Tibial nerve (tissue), 4 donors: ENCODE data around the gene RAB11FIP3.

Experiments
- EP300 ChIP-seq, 2 donors: sonication (generic); formaldehyde crosslinking; IDR thresholded peaks; one replicate each; pipeline ENCODE4 v1.6.1; 2017; ENCODE audit warnings: antibody characterized with exemption in 2 of 2, mild to moderate bottlenecking in 1 of 2
- TF ChIP-seq, protein P1 (sequence below), 5 experiments: fragments of 200-600 bp in 3 of 5; fragments of 450-650 bp in 2 of 5; sonication (generic) in 3 of 5; IDR thresholded peaks; one replicate each; pipeline ENCODE4 v1.5.1; 2016 to 2019; ENCODE audit warnings: antibody characterized with exemption in 5 of 5, mild to moderate bottlenecking in 3 of 5, moderate library complexity in 2 of 5

DNA sequence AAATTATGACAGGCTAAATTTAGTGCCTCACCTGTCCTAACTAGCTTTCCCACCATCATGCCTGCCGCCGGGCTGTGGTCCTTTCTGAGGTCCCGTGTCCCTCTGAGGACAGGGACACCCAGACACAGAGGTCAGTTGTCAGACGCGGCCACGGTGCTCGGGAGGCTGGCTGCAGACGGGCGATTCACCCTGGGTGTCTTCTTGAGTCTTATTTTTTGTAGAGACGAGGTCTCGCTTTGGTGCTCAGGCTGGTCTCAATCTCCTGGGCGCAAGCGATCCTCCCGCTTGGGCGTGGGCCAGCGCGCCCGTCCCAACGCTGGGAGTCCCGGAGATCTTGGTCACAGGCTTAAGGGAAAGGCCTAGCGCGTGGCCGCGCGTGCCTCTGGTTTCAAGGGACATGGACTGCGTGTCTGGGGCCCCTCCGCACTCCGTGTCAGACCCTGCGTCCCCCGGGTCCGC, 797 bp upstream of the RAB11FIP3 start:
- TF ChIP-seq, protein P1, sequence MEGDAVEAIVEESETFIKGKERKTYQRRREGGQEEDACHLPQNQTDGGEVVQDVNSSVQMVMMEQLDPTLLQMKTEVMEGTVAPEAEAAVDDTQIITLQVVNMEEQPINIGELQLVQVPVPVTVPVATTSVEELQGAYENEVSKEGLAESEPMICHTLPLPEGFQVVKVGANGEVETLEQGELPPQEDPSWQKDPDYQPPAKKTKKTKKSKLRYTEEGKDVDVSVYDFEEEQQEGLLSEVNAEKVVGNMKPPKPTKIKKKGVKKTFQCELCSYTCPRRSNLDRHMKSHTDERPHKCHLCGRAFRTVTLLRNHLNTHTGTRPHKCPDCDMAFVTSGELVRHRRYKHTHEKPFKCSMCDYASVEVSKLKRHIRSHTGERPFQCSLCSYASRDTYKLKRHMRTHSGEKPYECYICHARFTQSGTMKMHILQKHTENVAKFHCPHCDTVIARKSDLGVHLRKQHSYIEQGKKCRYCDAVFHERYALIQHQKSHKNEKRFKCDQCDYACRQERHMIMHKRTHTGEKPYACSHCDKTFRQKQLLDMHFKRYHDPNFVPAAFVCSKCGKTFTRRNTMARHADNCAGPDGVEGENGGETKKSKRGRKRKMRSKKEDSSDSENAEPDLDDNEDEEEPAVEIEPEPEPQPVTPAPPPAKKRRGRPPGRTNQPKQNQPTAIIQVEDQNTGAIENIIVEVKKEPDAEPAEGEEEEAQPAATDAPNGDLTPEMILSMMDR (IDR thresholded peaks at IDR 0.05), result no peak
- TF ChIP-seq EP300 (IDR thresholded peaks at IDR 0.05), result no peak
